ENCODE data around the gene COX14.

DNA sequence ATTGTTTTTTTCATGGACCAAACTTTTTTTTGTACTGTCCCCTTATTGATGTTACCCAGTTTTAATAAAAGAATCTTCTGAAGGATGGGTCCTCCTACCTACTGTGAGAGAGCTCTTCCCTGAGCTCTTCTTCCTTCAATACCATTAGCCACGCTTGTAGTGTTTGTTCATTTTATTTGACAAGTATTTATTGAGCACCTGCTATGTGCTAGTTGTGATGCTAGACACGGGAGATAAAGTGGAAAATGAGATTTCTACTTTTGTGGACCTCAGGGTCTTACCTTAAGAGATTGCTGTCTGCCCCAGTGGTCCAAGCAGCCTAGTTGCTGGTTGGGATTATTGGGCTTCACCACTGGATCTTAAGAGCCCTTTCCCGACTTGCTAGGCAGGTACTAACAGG, 11.5 kb upstream of the COX14 start:
- no peak; the same call in 1 of the 2 replicates for TF ChIP-seq POLR2AphosphoS5 (IDR thresholded peaks at IDR 0.05; ENCODE audit: low read depth, low read length)
- TF ChIP-seq, protein P1, sequence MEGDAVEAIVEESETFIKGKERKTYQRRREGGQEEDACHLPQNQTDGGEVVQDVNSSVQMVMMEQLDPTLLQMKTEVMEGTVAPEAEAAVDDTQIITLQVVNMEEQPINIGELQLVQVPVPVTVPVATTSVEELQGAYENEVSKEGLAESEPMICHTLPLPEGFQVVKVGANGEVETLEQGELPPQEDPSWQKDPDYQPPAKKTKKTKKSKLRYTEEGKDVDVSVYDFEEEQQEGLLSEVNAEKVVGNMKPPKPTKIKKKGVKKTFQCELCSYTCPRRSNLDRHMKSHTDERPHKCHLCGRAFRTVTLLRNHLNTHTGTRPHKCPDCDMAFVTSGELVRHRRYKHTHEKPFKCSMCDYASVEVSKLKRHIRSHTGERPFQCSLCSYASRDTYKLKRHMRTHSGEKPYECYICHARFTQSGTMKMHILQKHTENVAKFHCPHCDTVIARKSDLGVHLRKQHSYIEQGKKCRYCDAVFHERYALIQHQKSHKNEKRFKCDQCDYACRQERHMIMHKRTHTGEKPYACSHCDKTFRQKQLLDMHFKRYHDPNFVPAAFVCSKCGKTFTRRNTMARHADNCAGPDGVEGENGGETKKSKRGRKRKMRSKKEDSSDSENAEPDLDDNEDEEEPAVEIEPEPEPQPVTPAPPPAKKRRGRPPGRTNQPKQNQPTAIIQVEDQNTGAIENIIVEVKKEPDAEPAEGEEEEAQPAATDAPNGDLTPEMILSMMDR (IDR thresholded peaks at IDR 0.05) = no peak
- TF ChIP-seq SIN3A (IDR thresholded peaks at IDR 0.05; ENCODE audit: borderline replicate concordance, insufficient read depth, low read depth, low read length) = no peak
- TF ChIP-seq TCF7L2 (IDR thresholded peaks at IDR 0.05; ENCODE audit: low read depth, low read length) = no peak
